HFFc6 (cell line): ENCODE data around the gene SCN3B. TPM values are rescaled to one million over a fixed set of nuclear protein-coding genes. Genes with fewer than 3 reads are reported as not detected.
A peak's percentile ranks its signal among the peaks of the same experiment; 100 is the strongest.

Experiments
- DNase-seq: peaks from one replicate; pipeline ENCODE4 v3.0.0-alpha.2; 2018
- H3K27ac Mint-ChIP-seq: 2 replicates; pipeline ENCODE4 v1.8.0; 2020; ENCODE audit warnings: mild to moderate bottlenecking, mixed read lengths
- H3K27me3 Mint-ChIP-seq: 2 replicates; pipeline ENCODE4 v1.8.0; 2021; ENCODE audit warnings: mild to moderate bottlenecking, moderate library complexity, mixed read lengths; ENCODE audit not compliant: insufficient read depth
- H3K36me3 Mint-ChIP-seq: 2 replicates; pipeline ENCODE4 v1.8.0; 2021; ENCODE audit warnings: low read depth, mixed read lengths
- H3K4me1 Mint-ChIP-seq: 2 replicates; pipeline ENCODE4 v1.8.0; 2020; ENCODE audit warnings: low read depth, mixed read lengths
- H3K4me3 Mint-ChIP-seq: 2 replicates; pipeline ENCODE4 v1.8.0; 2020; ENCODE audit warnings: mild to moderate bottlenecking, moderate library complexity, mixed read lengths
- H3K9me3 Mint-ChIP-seq: 2 replicates; pipeline ENCODE4 v1.8.0; 2020; ENCODE audit warnings: mild to moderate bottlenecking, mixed read lengths
- total RNA-seq, 6 experiments: library from RNA; stranded (reverse); fragmentation: NEBNext Ultra II Directional; extraction: Animal tissue kit (Norgen Biotek cat#: 25700); gene quantifications; 2 replicates in 1 of 6; 3 replicates in 5 of 6; pipeline ENCODE4 v1.2.3, GENCODE V29; 2021
- TF ChIP-seq, protein P1 (sequence below): fragments of 200-600 bp; sonication (generic); IDR thresholded peaks from 2 replicates; pipeline ENCODE4 v1.5.0; 2021; ENCODE audit warnings: antibody characterized with exemption, mild to moderate bottlenecking

Gene SCN3B
- total RNA-seq, 6 experiments from 2014 or later = not detected

DNA sequence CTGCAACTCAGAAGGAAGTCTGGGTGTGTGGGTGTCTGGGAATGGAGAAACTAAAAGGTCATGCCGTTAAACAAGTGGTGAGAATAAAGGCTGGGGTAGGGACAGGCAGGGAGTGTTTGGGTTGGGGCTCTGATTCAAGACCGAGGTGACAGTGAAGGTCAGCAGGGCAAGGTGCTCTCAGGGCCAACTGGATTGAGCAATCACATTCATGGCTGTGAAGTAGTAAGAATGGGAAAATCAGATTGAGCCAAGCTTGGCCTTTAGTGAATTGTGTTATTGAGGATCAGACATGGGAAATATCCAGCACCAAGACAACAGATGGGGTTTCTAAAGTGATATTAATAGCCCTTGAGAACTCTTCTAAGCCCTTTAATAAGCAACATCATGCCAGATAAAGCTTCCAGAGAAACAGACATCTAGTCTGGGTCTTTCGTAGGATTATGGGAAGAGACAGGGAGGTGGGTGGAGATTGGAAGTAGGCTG, 24.3 kb downstream of the SCN3B start:
- TF ChIP-seq, protein P1, sequence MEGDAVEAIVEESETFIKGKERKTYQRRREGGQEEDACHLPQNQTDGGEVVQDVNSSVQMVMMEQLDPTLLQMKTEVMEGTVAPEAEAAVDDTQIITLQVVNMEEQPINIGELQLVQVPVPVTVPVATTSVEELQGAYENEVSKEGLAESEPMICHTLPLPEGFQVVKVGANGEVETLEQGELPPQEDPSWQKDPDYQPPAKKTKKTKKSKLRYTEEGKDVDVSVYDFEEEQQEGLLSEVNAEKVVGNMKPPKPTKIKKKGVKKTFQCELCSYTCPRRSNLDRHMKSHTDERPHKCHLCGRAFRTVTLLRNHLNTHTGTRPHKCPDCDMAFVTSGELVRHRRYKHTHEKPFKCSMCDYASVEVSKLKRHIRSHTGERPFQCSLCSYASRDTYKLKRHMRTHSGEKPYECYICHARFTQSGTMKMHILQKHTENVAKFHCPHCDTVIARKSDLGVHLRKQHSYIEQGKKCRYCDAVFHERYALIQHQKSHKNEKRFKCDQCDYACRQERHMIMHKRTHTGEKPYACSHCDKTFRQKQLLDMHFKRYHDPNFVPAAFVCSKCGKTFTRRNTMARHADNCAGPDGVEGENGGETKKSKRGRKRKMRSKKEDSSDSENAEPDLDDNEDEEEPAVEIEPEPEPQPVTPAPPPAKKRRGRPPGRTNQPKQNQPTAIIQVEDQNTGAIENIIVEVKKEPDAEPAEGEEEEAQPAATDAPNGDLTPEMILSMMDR = no peak

DNA sequence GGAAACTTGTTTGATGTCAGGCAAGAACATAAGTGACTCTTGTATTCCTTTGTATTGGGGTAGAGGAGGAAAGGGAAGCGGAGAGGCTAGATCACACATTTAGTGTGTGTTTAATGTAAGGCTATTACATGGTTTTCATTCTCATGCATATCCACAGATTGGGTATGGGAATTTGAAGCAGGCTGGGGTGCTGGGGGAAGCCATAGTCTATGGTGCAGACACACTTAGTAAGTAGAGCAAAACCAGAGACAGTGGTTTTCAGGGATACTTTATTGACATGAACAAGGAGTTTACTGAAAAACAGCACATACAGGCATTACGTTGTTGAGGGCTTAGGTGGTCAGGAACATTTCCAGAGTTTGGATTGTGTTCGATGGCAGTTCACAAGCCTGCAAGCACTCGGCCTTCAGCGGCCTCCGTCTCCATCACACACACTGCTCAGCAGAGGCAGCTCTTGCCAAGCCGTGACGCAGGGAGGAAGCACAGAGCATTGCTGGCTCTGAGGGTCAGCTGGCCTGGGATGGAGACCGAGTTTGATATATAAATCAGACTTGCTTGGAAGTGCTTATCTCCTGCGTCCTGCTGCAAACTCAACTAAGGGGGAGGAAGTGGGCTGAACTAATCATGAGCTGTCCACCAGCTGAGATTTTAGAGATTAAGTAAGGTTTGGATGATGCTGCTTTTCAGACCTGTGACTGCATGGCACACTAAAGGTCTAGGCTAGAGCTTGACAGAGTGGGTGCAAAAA, 25.3 kb downstream of the SCN3B start:
- Mint-ChIP-seq H3K27ac (peak overlapping the region; percentile 69), H3K4me1 (peaks cover 50% of the 10 kb centered on the region), H3K4me3 (peak overlapping the region; percentile 22), H3K9me3 (no peaks in the 10 kb centered on the region), H3K27me3 (peaks cover 13% of the 10 kb centered on the region), H3K36me3 (peaks cover 23% of the 10 kb centered on the region)
- DNase-seq = peak; percentile 74
- TF ChIP-seq, protein P1 = no peak

More for the DNA sequence above, 24.3 kb downstream of the SCN3B start:
- H3K27ac Mint-ChIP-seq = peak overlapping the region; percentile 69; the same call in 1 of the 2 replicates
- H3K4me1 Mint-ChIP-seq = peaks cover 44% of the 10 kb centered on the region
- peaks cover 17% of the 10 kb centered on the region for H3K36me3 Mint-ChIP-seq
- H3K27me3 Mint-ChIP-seq = peaks cover 22% of the 10 kb centered on the region
- H3K9me3 Mint-ChIP-seq = no peaks in the 10 kb centered on the region
- no peak overlapping the region for H3K4me3 Mint-ChIP-seq
- no peak for DNase-seq

DNA sequence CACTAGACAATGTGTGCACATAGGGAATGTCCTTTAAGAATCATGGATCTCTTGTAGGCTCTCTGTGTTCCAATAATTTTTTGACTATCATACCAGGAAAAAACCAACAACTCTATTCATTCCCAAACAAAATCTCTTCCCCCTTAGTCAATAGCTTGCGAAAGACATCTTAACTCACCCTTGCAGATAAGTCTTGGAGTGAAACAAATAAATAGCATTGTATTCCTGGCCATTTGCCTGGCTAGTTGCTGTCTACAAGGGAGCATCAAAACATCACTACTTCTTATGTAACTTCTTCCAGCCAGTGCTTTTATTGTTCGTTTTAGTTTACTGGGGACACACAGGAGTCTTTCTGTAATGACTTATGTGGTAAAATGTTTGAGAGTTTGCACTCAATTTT, 29.4 kb downstream of the SCN3B start:
- H3K4me3 Mint-ChIP-seq = no peak overlapping the region
- TF ChIP-seq, protein P1 = no peak
- DNase-seq = no peak
- peaks cover 38% of the 10 kb centered on the region for H3K36me3 Mint-ChIP-seq
- peaks cover 45% of the 10 kb centered on the region for H3K4me1 Mint-ChIP-seq
- no peak overlapping the region for H3K27ac Mint-ChIP-seq
- no peaks in the 10 kb centered on the region for H3K9me3 Mint-ChIP-seq
- H3K27me3 Mint-ChIP-seq = peaks cover 8% of the 10 kb centered on the region; the same call in 1 of the 2 replicates

DNA sequence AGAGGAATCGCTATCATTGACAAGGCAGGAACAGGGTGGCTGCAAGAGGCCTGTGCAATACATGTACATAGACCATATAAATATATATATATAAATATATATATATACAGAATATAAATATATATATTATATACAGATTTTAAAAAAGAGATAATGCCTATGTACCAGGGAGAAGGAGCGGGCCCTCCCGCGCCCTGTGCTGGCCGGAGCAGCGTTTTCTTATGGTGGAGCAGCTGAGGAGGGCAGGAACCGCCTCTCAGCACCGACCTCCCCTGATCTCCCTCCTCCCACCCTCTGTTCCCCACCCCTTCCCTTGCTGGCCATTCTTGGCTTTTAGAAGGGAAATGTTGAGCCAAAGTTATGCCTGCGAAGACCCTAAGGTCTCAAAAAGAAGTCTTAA, 31.8 kb downstream of the SCN3B start:
- DNase-seq = no peak
- Mint-ChIP-seq H3K27me3 (peaks cover 5% of the 10 kb centered on the region; the same call in 1 of the 2 replicates), H3K27ac (no peak overlapping the region), H3K9me3 (no peaks in the 10 kb centered on the region), H3K4me1 (peaks cover 22% of the 10 kb centered on the region), H3K36me3 (peaks cover 61% of the 10 kb centered on the region), H3K4me3 (no peak overlapping the region)
- TF ChIP-seq, protein P1 = no peak

DNA sequence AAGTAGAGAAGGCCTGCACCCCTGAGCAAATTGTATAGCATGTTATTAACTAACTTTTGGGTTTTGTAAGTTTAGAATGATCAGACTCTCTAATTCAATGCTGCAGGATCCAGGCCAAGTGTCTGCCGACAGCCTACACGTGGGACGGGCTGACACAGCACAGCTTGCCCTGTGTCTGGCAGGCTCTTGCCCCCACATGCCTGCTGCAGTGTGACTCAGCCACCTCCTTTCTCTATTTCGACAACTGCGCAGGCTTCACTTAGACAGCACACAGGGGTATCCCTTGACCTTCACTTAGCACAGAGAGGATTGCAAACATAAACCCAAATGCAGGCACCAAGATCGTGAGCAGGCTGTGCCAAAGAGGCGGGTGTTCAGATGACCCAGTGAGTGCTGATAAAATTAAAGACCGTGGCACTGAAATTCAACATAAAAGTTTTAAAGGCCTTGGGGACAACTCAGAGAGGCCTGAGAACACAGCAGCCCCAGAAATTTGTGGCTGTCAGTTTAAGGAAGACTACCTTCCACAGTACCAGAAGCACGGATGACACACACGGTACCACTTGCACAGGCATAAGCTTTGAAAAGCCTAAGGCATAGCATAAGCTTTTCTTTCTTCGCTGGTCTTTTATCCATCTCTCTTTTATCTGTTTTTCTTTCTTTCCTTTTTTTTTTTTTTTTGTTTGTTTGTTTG, 37.8 kb downstream of the SCN3B start:
- peaks cover 2% of the 10 kb centered on the region; the same call in 1 of the 2 replicates for H3K27me3 Mint-ChIP-seq
- DNase-seq = peak; percentile 34
- TF ChIP-seq, protein P1 = no peak
- H3K4me1 Mint-ChIP-seq = peaks cover 15% of the 10 kb centered on the region
- H3K27ac Mint-ChIP-seq = peak overlapping the region; percentile 29; the same call in 1 of the 2 replicates
- no peak overlapping the region for H3K4me3 Mint-ChIP-seq
- no peaks in the 10 kb centered on the region for H3K9me3 Mint-ChIP-seq
- H3K36me3 Mint-ChIP-seq = peaks cover 55% of the 10 kb centered on the region
